ENCODE data around the gene TRMT61A.

- TF ChIP-seq CTCF (conservative IDR thresholded peaks at IDR 0.05) (no peak), ZFX (IDR thresholded peaks at IDR 0.05) (no peak)
Observed at GRCh38 chr14:103535891-103536565, 7.0 kb downstream of the TRMT61A start.

All from C4-2B (cell line).